Astrocyte (in vitro differentiated cells and primary cell): ENCODE measurements around the gene IDH3A. TPM values are rescaled to one million over a fixed set of nuclear protein-coding genes. Genes with fewer than 3 reads are reported as not detected.

Experiments
- DNase-seq: peaks from one replicate; pipeline ENCODE4 v3.0.0-alpha.2; 2010; ENCODE audit warnings: low read depth
- FAIRE-seq: peaks from 2 replicates; lab custom pipeline; 2011; peaks lifted over from hg19 to GRCh38; lab: Jason Lieb, UNC
- H2AFZ ChIP-seq: 2 replicates; pipeline ENCODE4 v1.6.0; 2012; ENCODE audit warnings: low read depth, low read length, inconsistent platforms
- H3K27ac ChIP-seq: 2 replicates; pipeline ENCODE4 v1.5.1; 2011; ENCODE audit warnings: low read depth, low read length, inconsistent platforms
- H3K27me3 ChIP-seq: 2 replicates; pipeline ENCODE4 v1.6.0; 2011; ENCODE audit warnings: low read length, inconsistent platforms; ENCODE audit not compliant: insufficient read depth
- H3K36me3 ChIP-seq: 2 replicates; pipeline ENCODE4 v1.5.1; 2011; ENCODE audit warnings: low read length, inconsistent platforms; ENCODE audit not compliant: insufficient read depth
- H3K4me1 ChIP-seq: 2 replicates; pipeline ENCODE4 v1.5.1; 2011; ENCODE audit warnings: low read length, inconsistent platforms; ENCODE audit not compliant: insufficient read depth
- H3K4me2 ChIP-seq: 2 replicates; pipeline ENCODE4 v1.6.0; 2012; ENCODE audit warnings: low read length, inconsistent platforms
- H3K4me3 ChIP-seq: 2 replicates; pipeline ENCODE4 v1.5.1; 2011; ENCODE audit warnings: low read depth, mild to moderate bottlenecking, low read length, inconsistent platforms; ENCODE audit not compliant: insufficient read depth
- H3K79me2 ChIP-seq: 2 replicates; pipeline ENCODE4 v1.6.0; 2012; ENCODE audit warnings: mild to moderate bottlenecking, low read length, inconsistent platforms; ENCODE audit not compliant: insufficient read depth
- H3K9ac ChIP-seq: 2 replicates; pipeline ENCODE4 v1.6.0; 2012; ENCODE audit warnings: mild to moderate bottlenecking, low read length, inconsistent platforms
- H3K9me3 ChIP-seq: 2 replicates; pipeline ENCODE4 v1.5.1; 2012; ENCODE audit warnings: low read depth, mild to moderate bottlenecking, low read length, inconsistent platforms; ENCODE audit not compliant: insufficient read depth
- H4K20me1 ChIP-seq: 2 replicates; pipeline ENCODE4 v1.6.0; 2012; ENCODE audit warnings: low read length, inconsistent platforms; ENCODE audit not compliant: insufficient read depth
- H3K27ac Mint-ChIP-seq: one replicate; pipeline ENCODE4 v1.8.0; 2021; ENCODE audit warnings: mild to moderate bottlenecking, mixed read lengths; ENCODE audit not compliant: unreplicated experiment
- H3K27me3 Mint-ChIP-seq: one replicate; pipeline ENCODE4 v1.8.0; 2021; ENCODE audit warnings: low read depth, mixed read lengths; ENCODE audit not compliant: unreplicated experiment
- H3K36me3 Mint-ChIP-seq: one replicate; pipeline ENCODE4 v1.8.0; 2021; ENCODE audit warnings: low read depth, mixed read lengths; ENCODE audit not compliant: unreplicated experiment
- H3K4me1 Mint-ChIP-seq: one replicate; pipeline ENCODE4 v1.8.0; 2021; ENCODE audit warnings: low read depth, mixed read lengths; ENCODE audit not compliant: unreplicated experiment
- H3K4me3 Mint-ChIP-seq: one replicate; pipeline ENCODE4 v1.8.0; 2021; ENCODE audit warnings: mild to moderate bottlenecking, moderate library complexity, mixed read lengths; ENCODE audit not compliant: unreplicated experiment
- H3K9me3 Mint-ChIP-seq: one replicate; pipeline ENCODE4 v1.8.0; 2021; ENCODE audit warnings: mild to moderate bottlenecking, mixed read lengths; ENCODE audit not compliant: unreplicated experiment
- EZH2 ChIP-seq: IDR thresholded peaks from 2 replicates; pipeline ENCODE4 v1.6.1; 2012; ENCODE audit warnings: mild to moderate bottlenecking, low read length, inconsistent platforms; ENCODE audit not compliant: insufficient read depth
- total RNA-seq: library from RNA; stranded (reverse); gene quantifications from 2 replicates; pipeline ENCODE4 v1.2.1, GENCODE V29; 2021
- TF ChIP-seq, protein P1 (sequence below): IDR thresholded peaks from 2 replicates; pipeline ENCODE4 v1.5.1; 2011; ENCODE audit warnings: low read depth, mild to moderate bottlenecking, inconsistent platforms, low read length, moderate library complexity; ENCODE audit not compliant: insufficient read depth

The IDH3A gene
- total RNA-seq, 1 donor from 2014 or later = 36.3 TPM

DNA sequence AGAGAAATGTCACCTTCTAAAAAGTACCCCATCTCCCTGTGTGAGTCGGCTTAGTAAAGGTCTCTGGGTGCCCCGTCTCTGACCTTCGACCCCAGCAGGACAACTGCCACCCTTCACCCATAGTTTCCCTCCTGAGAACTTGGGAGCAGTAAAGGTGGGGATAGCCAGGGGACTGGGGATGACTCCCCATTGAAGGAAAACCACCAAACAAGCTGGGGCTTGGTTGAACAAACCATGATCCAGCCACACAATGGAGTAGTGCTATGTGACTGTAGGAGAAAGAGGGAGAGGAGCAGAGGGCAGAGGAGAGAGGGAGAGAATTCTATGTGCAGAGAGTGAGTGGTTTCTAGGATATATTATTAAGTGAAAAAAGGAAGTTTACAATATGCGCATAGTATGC is 33.7 kb downstream of the IDH3A start:
- TF ChIP-seq EZH2 = no peak
- TF ChIP-seq, protein P1, sequence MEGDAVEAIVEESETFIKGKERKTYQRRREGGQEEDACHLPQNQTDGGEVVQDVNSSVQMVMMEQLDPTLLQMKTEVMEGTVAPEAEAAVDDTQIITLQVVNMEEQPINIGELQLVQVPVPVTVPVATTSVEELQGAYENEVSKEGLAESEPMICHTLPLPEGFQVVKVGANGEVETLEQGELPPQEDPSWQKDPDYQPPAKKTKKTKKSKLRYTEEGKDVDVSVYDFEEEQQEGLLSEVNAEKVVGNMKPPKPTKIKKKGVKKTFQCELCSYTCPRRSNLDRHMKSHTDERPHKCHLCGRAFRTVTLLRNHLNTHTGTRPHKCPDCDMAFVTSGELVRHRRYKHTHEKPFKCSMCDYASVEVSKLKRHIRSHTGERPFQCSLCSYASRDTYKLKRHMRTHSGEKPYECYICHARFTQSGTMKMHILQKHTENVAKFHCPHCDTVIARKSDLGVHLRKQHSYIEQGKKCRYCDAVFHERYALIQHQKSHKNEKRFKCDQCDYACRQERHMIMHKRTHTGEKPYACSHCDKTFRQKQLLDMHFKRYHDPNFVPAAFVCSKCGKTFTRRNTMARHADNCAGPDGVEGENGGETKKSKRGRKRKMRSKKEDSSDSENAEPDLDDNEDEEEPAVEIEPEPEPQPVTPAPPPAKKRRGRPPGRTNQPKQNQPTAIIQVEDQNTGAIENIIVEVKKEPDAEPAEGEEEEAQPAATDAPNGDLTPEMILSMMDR = no peak
- Histone ChIP-seq H3K36me3 (no peaks in the 10 kb centered on the region), H3K79me2 (no peaks in the 10 kb centered on the region), H4K20me1 (no peaks in the 10 kb centered on the region), H3K9me3 (no peaks in the 10 kb centered on the region), H3K4me3 (no peak overlapping the region), H3K4me1 (no peaks in the 10 kb centered on the region), H3K27ac (no peak overlapping the region), H2AFZ (no peak overlapping the region), H3K4me2 (no peak overlapping the region), H3K9ac (no peak overlapping the region), H3K27me3 (no peaks in the 10 kb centered on the region)
- DNase-seq (no peak), FAIRE-seq (no peak)
- Mint-ChIP-seq H3K36me3 (no peaks in the 10 kb centered on the region), H3K4me1 (no peaks in the 10 kb centered on the region), H3K4me3 (no peak overlapping the region), H3K27me3 (peaks cover 7% of the 10 kb centered on the region), H3K27ac (no peak overlapping the region), H3K9me3 (no peaks in the 10 kb centered on the region)

DNA sequence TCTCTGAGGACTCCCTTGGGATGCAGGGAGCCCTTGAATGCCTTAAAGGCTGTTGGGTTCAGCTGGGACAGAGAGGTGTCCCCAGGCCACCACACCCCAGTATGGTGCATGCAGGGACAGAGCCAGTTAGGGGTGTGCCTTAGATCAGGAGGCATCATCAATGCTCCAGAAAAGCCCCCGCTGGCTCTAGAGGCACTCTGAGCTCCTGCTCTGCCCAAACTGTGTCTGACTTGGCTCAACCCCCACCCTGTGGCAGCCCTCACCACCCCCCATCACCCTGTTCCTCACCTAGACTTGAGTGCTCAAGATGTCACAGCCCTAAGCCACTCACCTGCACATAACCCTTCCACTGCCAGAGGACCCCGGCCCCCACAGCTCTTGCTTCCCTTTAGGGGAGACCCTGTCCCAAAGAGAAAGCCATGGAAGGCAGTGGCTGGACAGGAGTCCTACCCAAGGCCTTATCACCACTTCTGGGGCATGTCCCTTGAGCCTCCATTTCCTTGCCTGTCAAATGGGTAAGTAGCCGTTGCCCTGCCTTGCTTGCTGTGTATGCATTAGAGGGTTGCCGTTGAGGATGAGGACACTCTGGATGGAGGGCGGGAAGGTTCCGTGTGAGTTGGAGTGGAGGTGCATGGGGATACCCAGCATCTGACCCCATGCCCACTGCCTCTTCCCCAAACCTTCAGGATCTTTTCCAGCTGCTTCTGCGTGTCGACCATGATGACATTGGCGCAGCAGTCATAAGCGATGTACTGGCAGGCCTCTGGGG is 43.8 kb downstream of the IDH3A start:
- no peak for FAIRE-seq
- Histone ChIP-seq H3K36me3 (no peaks in the 10 kb centered on the region), H3K9ac (no peak overlapping the region), H4K20me1 (no peaks in the 10 kb centered on the region), H3K27me3 (peaks cover 2% of the 10 kb centered on the region), H3K4me2 (no peak overlapping the region), H2AFZ (no peak overlapping the region), H3K4me3 (no peak overlapping the region), H3K9me3 (no peaks in the 10 kb centered on the region), H3K27ac (no peak overlapping the region), H3K79me2 (no peaks in the 10 kb centered on the region), H3K4me1 (no peaks in the 10 kb centered on the region)
- Mint-ChIP-seq H3K4me3 (no peak overlapping the region), H3K9me3 (peaks cover 6% of the 10 kb centered on the region), H3K27me3 (peaks cover 16% of the 10 kb centered on the region), H3K36me3 (no peaks in the 10 kb centered on the region), H3K27ac (no peak overlapping the region), H3K4me1 (no peaks in the 10 kb centered on the region)
- no peak for DNase-seq
- no peak for TF ChIP-seq EZH2
- TF ChIP-seq, protein P1 = no peak
